Neural progenitor cell (in vitro differentiated cells): ENCODE data around the gene CNNM3. TPM values are rescaled to one million over a fixed set of nuclear protein-coding genes. Genes with fewer than 3 reads are reported as not detected.
A peak's percentile ranks its signal among the peaks of the same experiment; 100 is the strongest.

ENCODE experiments used
- DNase-seq: peaks from one replicate; pipeline ENCODE4 v3.0.0-alpha.2; 2016; ENCODE audit warnings: low spot score
- H2AFZ ChIP-seq: fragments of 200-600 bp; sonication (generic); replicated peaks from 2 replicates; pipeline ENCODE4 v1.6.1; 2016; ENCODE audit warnings: antibody characterized with exemption
- H3F3A ChIP-seq: fragments of 200-600 bp; sonication (generic); 2 replicates; pipeline ENCODE4 v1.6.1; 2016; ENCODE audit warnings: antibody characterized with exemption, low read depth
- H3K27ac ChIP-seq: fragments of 200-600 bp; sonication (generic); 2 replicates; pipeline ENCODE4 v1.5.1; 2016; ENCODE audit warnings: mild to moderate bottlenecking
- H3K27me3 ChIP-seq: fragments of 200-600 bp; sonication (generic); 2 replicates; pipeline ENCODE4 v1.6.1; 2016; ENCODE audit warnings: mild to moderate bottlenecking, moderate library complexity
- H3K36me3 ChIP-seq: fragments of 200-600 bp; sonication (generic); 2 replicates; pipeline ENCODE4 v1.5.1; 2016
- H3K4me1 ChIP-seq: fragments of 200-600 bp; sonication (generic); 2 replicates; pipeline ENCODE4 v1.6.1; 2016; ENCODE audit warnings: mixed run types
- H3K4me2 ChIP-seq: fragments of 200-600 bp; sonication (generic); 2 replicates; pipeline ENCODE4 v1.6.1; 2016
- H3K4me3 ChIP-seq: fragments of 200-600 bp; sonication (generic); 2 replicates; pipeline ENCODE4 v1.5.1; 2016
- H3K79me2 ChIP-seq: fragments of 200-600 bp; sonication (generic); 2 replicates; pipeline ENCODE4 v1.6.1; 2016; ENCODE audit warnings: low read depth
- H3K9ac ChIP-seq: fragments of 200-600 bp; sonication (generic); 2 replicates; pipeline ENCODE4 v1.6.1; 2016
- H3K9me3 ChIP-seq: fragments of 200-600 bp; sonication (generic); 2 replicates; pipeline ENCODE4 v1.5.1; 2016; ENCODE audit warnings: low read depth
- H4K20me1 ChIP-seq: fragments of 200-600 bp; sonication (generic); 2 replicates; pipeline ENCODE4 v1.6.1; 2016; ENCODE audit warnings: low read depth
- H3K27ac Mint-ChIP-seq: 3 replicates; pipeline ENCODE4 v1.8.0; 2021; ENCODE audit warnings: mixed read lengths
- H3K27me3 Mint-ChIP-seq: 2 replicates; pipeline ENCODE4 v1.8.0; 2022; ENCODE audit warnings: low read depth, mild to moderate bottlenecking, inconsistent platforms, moderate library complexity, mixed read lengths; ENCODE audit not compliant: insufficient read depth
- H3K36me3 Mint-ChIP-seq: 3 replicates; pipeline ENCODE4 v1.8.0; 2021; ENCODE audit warnings: mixed read lengths
- H3K4me1 Mint-ChIP-seq: 3 replicates; pipeline ENCODE4 v1.8.0; 2021; ENCODE audit warnings: mixed read lengths
- H3K4me3 Mint-ChIP-seq: 3 replicates; pipeline ENCODE4 v1.8.0; 2021; ENCODE audit warnings: mild to moderate bottlenecking, moderate library complexity, mixed read lengths
- H3K9me3 Mint-ChIP-seq: 3 replicates; pipeline ENCODE4 v1.8.0; 2020; ENCODE audit warnings: mixed read lengths
- EZH2 ChIP-seq: fragments of 200-600 bp; sonication (generic); IDR thresholded peaks from 2 replicates; pipeline ENCODE4 v1.6.1; 2017; ENCODE audit warnings: antibody characterized with exemption, mild to moderate bottlenecking, moderate library complexity
- EZH2phosphoT487 ChIP-seq: fragments of 200-600 bp; sonication (generic); IDR thresholded peaks from 2 replicates; pipeline ENCODE4 v1.6.1; 2017; ENCODE audit warnings: antibody characterized with exemption
- total RNA-seq: library from RNA; depleted of rRNA; stranded (reverse); fragments of >200 nt; gene quantifications from 2 replicates; pipeline ENCODE4 v1.2.3, GENCODE V29; 2015; ENCODE audit warnings: low replicate concordance
- TF ChIP-seq, protein P1 (sequence below): fragments of 200-600 bp; sonication (generic); IDR thresholded peaks from 2 replicates; pipeline ENCODE4 v1.5.1; 2017; ENCODE audit warnings: antibody characterized with exemption, mild to moderate bottlenecking

Gene CNNM3
- total RNA-seq, 1 donor from 2014 or later: 11.1 TPM

DNA sequence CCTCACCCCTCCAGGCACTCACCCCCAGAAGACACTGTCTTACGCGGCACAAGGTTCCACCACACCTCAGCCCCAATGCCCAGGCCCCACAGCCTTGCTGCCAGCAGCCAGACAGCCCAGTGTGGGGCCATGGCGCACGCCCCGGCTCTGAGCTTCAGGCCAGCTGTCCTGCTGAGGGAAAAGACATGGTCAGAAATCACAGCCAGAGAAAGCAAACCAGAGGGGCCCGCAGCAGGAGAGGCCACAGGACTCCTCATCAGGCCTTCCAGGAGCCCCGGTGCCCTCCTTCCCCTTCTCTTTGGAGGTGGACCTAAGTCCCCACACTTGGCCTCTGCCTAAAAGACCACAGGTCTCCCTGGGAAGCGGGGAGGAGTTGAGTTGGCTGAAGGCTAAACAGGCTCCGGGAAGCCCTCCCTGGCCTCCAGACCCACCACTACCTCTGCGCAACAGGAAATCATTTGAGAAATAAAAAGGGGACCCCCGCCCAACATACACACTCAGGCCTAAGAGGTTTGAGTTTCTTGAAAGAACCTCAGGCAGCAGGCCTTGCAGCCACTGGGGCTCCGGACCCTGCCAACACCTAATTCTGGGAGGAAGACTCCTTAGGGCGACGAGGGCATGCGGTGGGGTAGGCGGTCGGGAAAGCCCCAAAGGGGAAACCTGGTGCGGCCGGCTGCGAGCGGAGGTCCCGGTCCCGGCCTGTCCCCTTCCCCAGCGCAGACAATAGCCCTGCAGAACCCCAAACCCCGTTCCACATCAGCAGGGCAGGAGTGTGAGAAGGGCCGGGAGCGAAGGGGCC, 51.9 kb downstream of the CNNM3 start:
- H3K79me2 ChIP-seq: peaks cover 68% of the 10 kb centered on the region

DNA sequence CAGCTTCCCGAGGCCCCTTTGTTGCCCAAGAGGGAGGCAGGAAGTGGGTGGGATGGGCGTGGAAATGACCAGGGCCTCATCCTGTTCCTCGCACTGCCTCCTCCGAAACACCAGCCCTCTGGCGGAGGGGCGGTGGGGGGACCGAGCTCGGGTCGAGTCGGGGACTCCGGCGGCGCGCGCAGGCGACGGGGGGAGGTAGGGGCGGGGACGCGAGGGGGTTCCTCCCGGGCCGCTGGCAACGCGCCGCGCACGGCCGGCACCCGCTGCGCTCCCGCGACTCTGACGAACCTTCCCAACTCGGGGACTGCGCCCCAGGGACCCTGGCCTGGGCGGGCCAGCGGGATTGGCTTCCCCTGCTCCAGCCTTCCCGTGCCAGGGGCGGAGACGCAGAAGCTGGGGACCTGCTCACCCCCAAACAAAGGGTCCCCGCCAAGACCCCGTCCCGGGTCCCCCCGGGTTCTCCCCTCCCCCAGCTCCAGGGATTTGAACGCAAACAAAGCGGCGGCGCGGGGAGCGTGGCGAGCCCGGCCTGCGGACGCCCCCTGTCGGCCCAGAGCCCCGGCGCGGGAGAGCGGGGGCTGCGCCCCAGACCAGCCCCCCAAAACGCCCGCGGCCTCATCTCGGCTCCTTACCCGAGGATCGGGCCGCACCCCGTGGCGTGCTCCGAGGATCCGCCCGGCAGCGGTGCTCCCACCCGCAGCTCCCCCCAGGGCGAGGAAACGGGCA, 52.6 kb downstream of the CNNM3 start:
- peak; percentile 89 for DNase-seq
- peaks cover 38% of the 10 kb centered on the region for H3K4me1 Mint-ChIP-seq
- Histone ChIP-seq H3K9me3 (no peaks in the 10 kb centered on the region), H3K27me3 (no peaks in the 10 kb centered on the region), H3F3A (peaks cover 18% of the 10 kb centered on the region), H2AFZ (peak overlapping the region; percentile 7), H3K36me3 (no peaks in the 10 kb centered on the region), H3K9ac (peak overlapping the region; percentile 86), H4K20me1 (peaks cover 42% of the 10 kb centered on the region), H3K4me3 (peak overlapping the region; percentile 84), H3K27ac (peak overlapping the region; percentile 80), H3K79me2 (peaks cover 63% of the 10 kb centered on the region), H3K4me1 (peaks cover 19% of the 10 kb centered on the region), H3K4me2 (peak overlapping the region; percentile 99)
- H3K36me3 Mint-ChIP-seq: peaks cover 4% of the 10 kb centered on the region
- H3K4me3 Mint-ChIP-seq: peak overlapping the region; percentile 90
- peak overlapping the region; percentile 86 for H3K27ac Mint-ChIP-seq
- TF ChIP-seq EZH2: no peak
- TF ChIP-seq, protein P1, sequence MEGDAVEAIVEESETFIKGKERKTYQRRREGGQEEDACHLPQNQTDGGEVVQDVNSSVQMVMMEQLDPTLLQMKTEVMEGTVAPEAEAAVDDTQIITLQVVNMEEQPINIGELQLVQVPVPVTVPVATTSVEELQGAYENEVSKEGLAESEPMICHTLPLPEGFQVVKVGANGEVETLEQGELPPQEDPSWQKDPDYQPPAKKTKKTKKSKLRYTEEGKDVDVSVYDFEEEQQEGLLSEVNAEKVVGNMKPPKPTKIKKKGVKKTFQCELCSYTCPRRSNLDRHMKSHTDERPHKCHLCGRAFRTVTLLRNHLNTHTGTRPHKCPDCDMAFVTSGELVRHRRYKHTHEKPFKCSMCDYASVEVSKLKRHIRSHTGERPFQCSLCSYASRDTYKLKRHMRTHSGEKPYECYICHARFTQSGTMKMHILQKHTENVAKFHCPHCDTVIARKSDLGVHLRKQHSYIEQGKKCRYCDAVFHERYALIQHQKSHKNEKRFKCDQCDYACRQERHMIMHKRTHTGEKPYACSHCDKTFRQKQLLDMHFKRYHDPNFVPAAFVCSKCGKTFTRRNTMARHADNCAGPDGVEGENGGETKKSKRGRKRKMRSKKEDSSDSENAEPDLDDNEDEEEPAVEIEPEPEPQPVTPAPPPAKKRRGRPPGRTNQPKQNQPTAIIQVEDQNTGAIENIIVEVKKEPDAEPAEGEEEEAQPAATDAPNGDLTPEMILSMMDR: peak; percentile 86
- H3K9me3 Mint-ChIP-seq: no peaks in the 10 kb centered on the region
- peaks cover 14% of the 10 kb centered on the region for H3K27me3 Mint-ChIP-seq

More for the DNA sequence above, 51.9 kb downstream of the CNNM3 start:
- Histone ChIP-seq H3K36me3 (no peaks in the 10 kb centered on the region), H3F3A (peaks cover 11% of the 10 kb centered on the region), H3K9me3 (no peaks in the 10 kb centered on the region), H3K27me3 (no peaks in the 10 kb centered on the region), H4K20me1 (peaks cover 49% of the 10 kb centered on the region), H3K27ac (peak overlapping the region; percentile 80), H3K4me2 (peak overlapping the region; percentile 99), H3K4me1 (peaks cover 19% of the 10 kb centered on the region), H3K9ac (peak overlapping the region; percentile 86), H2AFZ (no peak overlapping the region), H3K4me3 (peak overlapping the region; percentile 84)
- peak overlapping the region; percentile 90 for H3K27ac Mint-ChIP-seq
- no peaks in the 10 kb centered on the region for H3K9me3 Mint-ChIP-seq
- peaks cover 9% of the 10 kb centered on the region for H3K36me3 Mint-ChIP-seq
- peak overlapping the region; percentile 90 for H3K4me3 Mint-ChIP-seq
- peaks cover 16% of the 10 kb centered on the region for H3K27me3 Mint-ChIP-seq
- DNase-seq: no peak
- TF ChIP-seq, protein P1: no peak
- H3K4me1 Mint-ChIP-seq: peaks cover 34% of the 10 kb centered on the region

DNA sequence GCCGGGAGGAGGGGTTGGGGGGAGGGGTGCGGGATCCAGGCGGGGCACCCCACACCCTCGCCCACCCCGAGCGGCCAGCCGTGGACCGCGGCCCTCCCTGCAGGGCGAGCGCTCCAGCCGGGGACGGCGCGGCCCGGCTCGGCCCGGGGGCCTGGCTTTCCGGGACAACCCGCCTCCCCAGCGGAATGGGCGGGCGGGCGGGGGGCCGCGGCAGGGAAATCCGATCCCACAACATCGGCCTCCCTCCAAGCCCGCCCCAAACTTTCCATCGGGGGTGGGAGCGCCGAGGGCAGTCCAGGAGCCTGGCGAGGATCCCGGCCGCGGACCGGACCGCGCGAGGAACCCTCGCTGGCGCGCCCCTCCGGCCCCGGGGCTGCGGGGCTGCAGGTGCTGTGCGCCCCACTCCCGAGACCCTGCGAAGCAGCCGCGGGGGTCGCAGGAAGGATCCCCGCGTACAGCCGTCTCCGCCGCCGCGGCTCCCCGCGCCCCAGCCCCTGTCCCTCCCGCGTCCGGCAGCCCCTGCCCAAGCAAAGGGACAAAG, 53.3 kb downstream of the CNNM3 start:
- Mint-ChIP-seq H3K36me3 (peaks cover 4% of the 10 kb centered on the region), H3K9me3 (no peaks in the 10 kb centered on the region), H3K4me1 (peaks cover 41% of the 10 kb centered on the region), H3K27ac (no peak overlapping the region), H3K4me3 (peak overlapping the region; percentile 69), H3K27me3 (peaks cover 14% of the 10 kb centered on the region)
- no peak for TF ChIP-seq EZH2
- no peak for TF ChIP-seq EZH2phosphoT487
- Histone ChIP-seq H3K36me3 (no peaks in the 10 kb centered on the region), H3K79me2 (peaks cover 60% of the 10 kb centered on the region), H3K4me3 (peak overlapping the region; percentile 84), H3K27me3 (no peaks in the 10 kb centered on the region), H4K20me1 (peaks cover 37% of the 10 kb centered on the region), H2AFZ (peak overlapping the region; percentile 7), H3K27ac (peak overlapping the region; percentile 80), H3K4me1 (peaks cover 19% of the 10 kb centered on the region), H3F3A (peaks cover 25% of the 10 kb centered on the region), H3K9me3 (no peaks in the 10 kb centered on the region), H3K9ac (peak overlapping the region; percentile 86), H3K4me2 (peak overlapping the region; percentile 99)
- DNase-seq: peak; percentile 79
